Gastroesophageal sphincter (tissue), 4 donors: ENCODE measurements around the gene PRKN. TPM values are rescaled to one million over a fixed set of nuclear protein-coding genes. Genes with fewer than 3 reads are reported as not detected.

Experiments
- ATAC-seq: fragments of 150-250 bp; one replicate; pipeline ENCODE4 v1.9.1; 2016; ENCODE audit warnings: mild to moderate bottlenecking, moderate library complexity
- H3K27ac ChIP-seq, 4 donors: fragments of 200-600 bp; sonication (generic) in 3 of 4; 1 replicate in 3 of 4; 2 replicates in 1 of 4; pipeline ENCODE4 v1.5.1; 2016 to 2019
- H3K27me3 ChIP-seq: fragments of 200-600 bp; sonication (generic); one replicate; pipeline ENCODE4 v1.5.1; 2019
- H3K36me3 ChIP-seq, 2 donors: fragments of 200-600 bp; sonication (generic); one replicate each; pipeline ENCODE4 v1.5.1; 2019; ENCODE audit warnings: control low read depth in 1 of 2
- H3K4me1 ChIP-seq, 3 donors: fragments of 200-600 bp; sonication (generic); 1 replicate in 2 of 3; 2 replicates in 1 of 3; pipeline ENCODE4 v1.5.1; 2016 to 2019; ENCODE audit warnings: control low read depth in 2 of 3
- H3K4me3 ChIP-seq, 2 donors: fragments of 200-600 bp; sonication (generic); one replicate each; pipeline ENCODE4 v1.5.1; 2019; ENCODE audit warnings: mild to moderate bottlenecking in 1 of 2, moderate library complexity in 1 of 2
- H3K9me3 ChIP-seq, 3 donors: fragments of 200-600 bp; sonication (generic); one replicate each; pipeline ENCODE4 v1.5.1; 2017 to 2019; ENCODE audit warnings: control low read depth in 2 of 3
- EP300 ChIP-seq: sonication (generic); formaldehyde crosslinking; IDR thresholded peaks from one replicate; pipeline ENCODE4 v1.6.1; 2017; ENCODE audit warnings: antibody characterized with exemption, mild to moderate bottlenecking
- POLR2A ChIP-seq, 2 donors: fragments of 450-650 bp; IDR thresholded peaks; one replicate each; pipeline ENCODE4 v1.6.1; 2017; ENCODE audit warnings: antibody characterized with exemption in 2 of 2, mild to moderate bottlenecking in 2 of 2, moderate library complexity in 1 of 2
- POLR2AphosphoS5 ChIP-seq: sonication (generic); formaldehyde crosslinking; IDR thresholded peaks from one replicate; pipeline ENCODE4 v1.6.1; 2017; ENCODE audit warnings: antibody characterized with exemption
- WGBS, 2 donors: methylation state at CpG; one replicate each; pipeline ENCODE4 v1.1.5; 2018; ENCODE audit warnings: low coverage in 1 of 2; 5-methylcytosine and 5-hydroxymethylcytosine counted together
- total RNA-seq, 4 donors: library from RNA; depleted of rRNA; stranded (reverse); fragments of >200 nt; gene quantifications; one replicate each; pipeline ENCODE4 v1.1.0, GENCODE V29; 2016
- TF ChIP-seq, protein P1 (sequence below), 4 experiments: fragments of 200-600 bp in 2 of 4; fragments of 450-650 bp in 2 of 4; sonication (generic) in 1 of 4; IDR thresholded peaks; one replicate each; pipeline ENCODE4 v1.5.1; 2017 to 2019; ENCODE audit warnings: antibody characterized with exemption in 4 of 4, mild to moderate bottlenecking in 2 of 4, moderate library complexity in 2 of 4

Gene PRKN
- total RNA-seq, 4 donors from 2014 or later: 8.4 to 58.6 (median 25.8) TPM

DNA sequence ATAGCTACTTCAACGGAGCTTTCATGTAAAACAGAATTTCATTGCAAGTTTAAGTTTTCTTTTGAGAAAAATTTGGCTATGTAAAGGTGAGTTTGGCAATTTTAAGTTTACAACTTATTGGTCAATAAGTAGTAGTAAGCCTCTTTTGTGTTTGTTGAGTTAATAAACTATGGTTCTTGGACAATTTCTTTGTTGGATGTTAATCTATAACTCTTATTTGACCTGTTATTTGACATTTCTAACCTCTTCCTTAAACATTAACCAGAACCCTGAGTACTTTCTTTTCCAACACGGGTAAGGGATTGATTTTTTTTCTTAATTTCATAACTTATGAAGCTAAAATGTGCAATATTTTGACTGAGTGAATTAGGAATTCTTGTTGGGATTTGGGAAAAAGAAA lies 354.4 kb downstream of the PRKN start:
- no peaks in the 10 kb centered on the region for H3K36me3 ChIP-seq
- WGBS, 2 donors: 70 to 91% methylated on average over 2 of the region's 2 CpGs
- no peak overlapping the region for H3K4me3 ChIP-seq
- no peaks in the 10 kb centered on the region for H3K27me3 ChIP-seq
- no peak for TF ChIP-seq POLR2AphosphoS5
- no peaks in the 10 kb centered on the region for H3K4me1 ChIP-seq
- no peak overlapping the region for H3K27ac ChIP-seq
- no peak for ATAC-seq
- H3K9me3 ChIP-seq: no peaks in the 10 kb centered on the region

DNA sequence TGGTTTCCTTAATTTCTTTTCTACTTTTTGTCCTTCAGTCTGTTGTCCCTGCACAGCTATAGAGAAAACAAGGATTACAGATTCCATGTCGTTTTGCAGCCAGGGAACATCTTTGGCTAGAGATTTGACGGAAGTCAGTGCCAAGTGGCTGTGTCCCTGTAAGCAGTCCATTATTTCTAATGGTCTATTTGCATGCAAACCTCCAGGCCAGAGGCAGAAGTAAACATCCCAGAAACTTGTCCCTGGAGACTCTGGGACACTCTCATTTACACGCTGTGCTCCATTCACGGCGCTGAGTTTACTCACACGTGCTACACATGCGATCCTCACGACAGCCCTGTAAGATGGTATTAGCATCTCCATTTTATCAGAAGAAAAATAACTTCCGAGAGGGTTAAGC lies 355.5 kb downstream of the PRKN start:
- WGBS, 2 donors: 69 to 80% methylated on average over 1 to 9 of the region's 9 CpGs
- no peak overlapping the region for H3K27ac ChIP-seq
- H3K9me3 ChIP-seq: no peaks in the 10 kb centered on the region
- ATAC-seq: no peak
- no peaks in the 10 kb centered on the region for H3K27me3 ChIP-seq
- no peaks in the 10 kb centered on the region for H3K36me3 ChIP-seq
- no peak for TF ChIP-seq POLR2AphosphoS5
- no peak for TF ChIP-seq POLR2A (IDR thresholded peaks at IDR 0.05)
- TF ChIP-seq, protein P1, sequence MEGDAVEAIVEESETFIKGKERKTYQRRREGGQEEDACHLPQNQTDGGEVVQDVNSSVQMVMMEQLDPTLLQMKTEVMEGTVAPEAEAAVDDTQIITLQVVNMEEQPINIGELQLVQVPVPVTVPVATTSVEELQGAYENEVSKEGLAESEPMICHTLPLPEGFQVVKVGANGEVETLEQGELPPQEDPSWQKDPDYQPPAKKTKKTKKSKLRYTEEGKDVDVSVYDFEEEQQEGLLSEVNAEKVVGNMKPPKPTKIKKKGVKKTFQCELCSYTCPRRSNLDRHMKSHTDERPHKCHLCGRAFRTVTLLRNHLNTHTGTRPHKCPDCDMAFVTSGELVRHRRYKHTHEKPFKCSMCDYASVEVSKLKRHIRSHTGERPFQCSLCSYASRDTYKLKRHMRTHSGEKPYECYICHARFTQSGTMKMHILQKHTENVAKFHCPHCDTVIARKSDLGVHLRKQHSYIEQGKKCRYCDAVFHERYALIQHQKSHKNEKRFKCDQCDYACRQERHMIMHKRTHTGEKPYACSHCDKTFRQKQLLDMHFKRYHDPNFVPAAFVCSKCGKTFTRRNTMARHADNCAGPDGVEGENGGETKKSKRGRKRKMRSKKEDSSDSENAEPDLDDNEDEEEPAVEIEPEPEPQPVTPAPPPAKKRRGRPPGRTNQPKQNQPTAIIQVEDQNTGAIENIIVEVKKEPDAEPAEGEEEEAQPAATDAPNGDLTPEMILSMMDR (IDR thresholded peaks at IDR 0.05): no peak
- no peak for TF ChIP-seq EP300
- H3K4me1 ChIP-seq: no peaks in the 10 kb centered on the region
- no peak overlapping the region for H3K4me3 ChIP-seq

GRCh38 chr6:162371121-162371520 lies 356.4 kb downstream of the PRKN start:
- H3K9me3 ChIP-seq: no peaks in the 10 kb centered on the region
- H3K36me3 ChIP-seq: no peaks in the 10 kb centered on the region
- no peak for TF ChIP-seq POLR2A (IDR thresholded peaks at IDR 0.05)
- TF ChIP-seq EP300: no peak
- no peaks in the 10 kb centered on the region for H3K27me3 ChIP-seq
- WGBS, 2 donors: 80 to 96% methylated on average over 2 to 3 of the region's 5 CpGs
- H3K4me1 ChIP-seq: no peaks in the 10 kb centered on the region
- no peak overlapping the region for H3K4me3 ChIP-seq
- no peak for ATAC-seq
- H3K27ac ChIP-seq: no peak overlapping the region

DNA sequence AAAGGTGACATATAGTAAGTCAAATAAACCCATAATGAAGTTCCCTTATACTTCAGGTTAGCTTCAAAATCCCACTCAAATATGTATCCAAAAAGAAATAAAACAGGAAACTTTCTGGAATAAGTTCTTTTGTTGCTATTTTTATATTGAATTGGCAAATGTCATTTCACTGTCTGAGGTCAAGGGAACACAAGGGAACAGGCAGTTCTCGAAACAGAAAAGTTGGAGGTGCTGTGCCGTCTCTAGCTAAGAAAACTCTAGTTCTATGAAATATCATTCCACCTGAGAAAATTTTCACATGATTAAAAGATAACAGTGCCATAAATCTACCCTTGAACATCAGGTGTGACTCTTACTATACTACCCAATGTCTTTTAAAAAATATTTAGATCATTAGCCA lies 358.5 kb downstream of the PRKN start:
- H3K4me3 ChIP-seq: no peak overlapping the region
- H3K36me3 ChIP-seq: no peaks in the 10 kb centered on the region
- WGBS, 2 donors: 61 to 100% methylated on average over 1 to 2 of the region's 2 CpGs
- H3K9me3 ChIP-seq: no peaks in the 10 kb centered on the region
- no peak for TF ChIP-seq POLR2AphosphoS5
- no peak for TF ChIP-seq POLR2A (IDR thresholded peaks at IDR 0.05)
- no peak for TF ChIP-seq EP300
- TF ChIP-seq, protein P1 (IDR thresholded peaks at IDR 0.05): no peak
- H3K4me1 ChIP-seq: no peaks in the 10 kb centered on the region
- ATAC-seq: no peak
- no peak overlapping the region for H3K27ac ChIP-seq
- H3K27me3 ChIP-seq: no peaks in the 10 kb centered on the region

GRCh38 chr6:162364488-162364887 lies 363.1 kb downstream of the PRKN start:
- Histone ChIP-seq H3K27ac (no peak overlapping the region), H3K4me3 (no peak overlapping the region), H3K36me3 (no peaks in the 10 kb centered on the region), H3K27me3 (no peaks in the 10 kb centered on the region), H3K9me3 (no peaks in the 10 kb centered on the region), H3K4me1 (no peaks in the 10 kb centered on the region)
- WGBS, 2 donors: 86 to 90% methylated on average over 4 of the region's 4 CpGs
- ATAC-seq: no peak
- TF ChIP-seq POLR2A (IDR thresholded peaks at IDR 0.05) (no peak), POLR2AphosphoS5 (no peak), EP300 (no peak)
- TF ChIP-seq, protein P1 (IDR thresholded peaks at IDR 0.05): no peak

- H3K36me3 ChIP-seq: no peaks in the 10 kb centered on the region
- ATAC-seq: no peak
- no peaks in the 10 kb centered on the region for H3K9me3 ChIP-seq
- 83 to 96% methylated on average over 4 of the region's 4 CpGs for WGBS, 2 donors
- no peaks in the 10 kb centered on the region for H3K4me1 ChIP-seq
- no peak overlapping the region for H3K4me3 ChIP-seq
- TF ChIP-seq, protein P1 (IDR thresholded peaks at IDR 0.05): no peak
- TF ChIP-seq POLR2A (IDR thresholded peaks at IDR 0.05): no peak
- TF ChIP-seq EP300: no peak
- TF ChIP-seq POLR2AphosphoS5: no peak
- H3K27ac ChIP-seq: no peak overlapping the region
- no peaks in the 10 kb centered on the region for H3K27me3 ChIP-seq
These were observed 363.8 kb downstream of the PRKN start for GRCh38 chr6:162363757-162364156.
